HG03196 (cell line): ENCODE results near the gene DGKG.
A peak's percentile ranks its signal among the peaks of the same experiment; 100 is the strongest.

ENCODE experiments used
- ATAC-seq: cut with Tn5 transposase; IDR thresholded peaks from one replicate; pipeline ENCODE4 v1.9.1; 2021; ENCODE audit not compliant: unreplicated experiment

Gene DGKG

DNA sequence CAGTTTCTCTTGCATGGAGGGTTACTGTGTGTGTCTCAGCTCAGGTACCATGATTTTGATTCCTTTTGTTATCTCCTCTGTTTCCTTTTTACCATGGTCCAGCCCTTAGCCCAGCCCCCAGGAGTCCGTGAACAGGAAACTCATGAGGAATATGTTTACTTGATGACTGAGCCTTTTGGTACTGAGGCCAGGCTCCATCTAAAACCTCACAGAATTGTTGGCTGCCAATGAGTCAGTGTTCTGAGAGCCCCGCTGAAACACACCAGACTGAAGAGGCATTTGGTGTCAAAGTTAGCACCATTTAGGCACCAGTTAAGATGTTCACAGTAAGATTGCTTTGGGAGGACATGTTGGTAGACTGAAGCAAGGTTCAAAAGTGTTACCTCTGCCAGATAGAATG is 80.9 kb downstream of the DGKG start:
- ATAC-seq, result no peak

DNA sequence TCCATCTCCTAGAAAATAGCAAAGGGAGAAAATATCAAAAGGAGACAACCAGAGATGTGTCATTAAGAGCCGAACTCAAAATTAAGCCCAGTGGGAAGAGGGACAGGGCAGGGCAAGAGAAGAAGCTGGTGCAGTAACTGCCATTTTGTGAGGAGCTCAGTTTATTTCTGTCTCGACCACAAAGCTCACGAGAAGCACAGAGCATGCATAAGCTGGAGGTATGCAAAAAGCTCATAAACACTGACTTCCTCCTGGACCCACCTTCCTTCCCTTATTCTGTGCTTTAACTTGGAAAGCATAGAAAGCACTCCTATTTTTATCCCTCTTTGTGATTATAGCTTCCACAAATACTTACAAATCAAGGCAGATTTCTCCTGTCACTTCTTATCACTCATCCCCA is 81.3 kb downstream of the DGKG start:
- no peak for ATAC-seq

DNA sequence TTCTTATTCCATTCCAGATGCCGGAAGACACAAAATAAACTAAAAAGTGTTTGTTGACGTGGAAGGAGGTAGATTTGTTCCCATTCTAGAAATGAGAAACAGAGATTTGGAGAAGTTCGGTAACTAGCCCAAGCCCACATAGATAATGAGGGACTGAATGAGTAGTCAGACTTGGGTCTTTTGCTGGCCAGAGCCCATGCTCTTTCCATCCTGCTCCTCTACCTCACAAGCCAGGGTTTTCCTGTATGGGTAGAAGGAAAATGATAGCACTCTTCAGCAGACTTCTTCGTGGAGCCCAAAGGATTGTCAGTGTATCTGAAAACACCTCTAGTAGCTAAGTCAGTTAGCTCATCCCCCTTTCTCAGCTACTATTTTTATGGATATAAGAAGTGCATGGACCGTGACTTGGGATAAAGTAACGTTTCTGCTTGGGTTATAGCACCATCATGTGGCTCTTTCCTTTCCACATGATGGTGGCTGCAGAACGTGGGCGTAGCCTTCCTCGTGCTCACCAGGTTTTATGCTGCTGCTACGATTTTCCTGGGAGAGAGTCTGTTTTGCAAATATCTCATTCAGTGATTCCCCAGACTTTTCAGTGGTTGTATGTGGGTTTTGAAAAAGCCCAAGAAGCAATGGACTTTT is 84.6 kb downstream of the DGKG start:
- no peak for ATAC-seq

DNA sequence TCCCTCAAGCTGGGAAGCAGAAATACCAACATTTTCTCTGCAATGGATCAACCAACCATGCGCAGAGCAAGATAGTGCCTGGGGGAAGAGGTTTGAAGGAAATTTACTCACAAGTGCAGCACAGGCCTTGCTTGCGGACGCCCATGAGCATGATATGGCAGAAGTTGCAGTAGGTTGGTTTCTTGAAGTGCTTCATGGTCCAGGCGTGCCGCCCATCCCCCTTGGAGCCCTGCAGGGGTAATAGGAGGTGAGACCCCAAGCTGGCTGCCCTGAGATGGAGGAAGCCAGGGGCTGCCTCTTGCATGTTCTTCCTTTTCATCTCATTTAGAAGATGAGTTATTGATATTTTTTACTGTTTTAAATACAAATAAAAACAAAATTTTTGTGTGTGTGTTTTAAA is 86.6 kb downstream of the DGKG start:
- ATAC-seq, result no peak

DNA sequence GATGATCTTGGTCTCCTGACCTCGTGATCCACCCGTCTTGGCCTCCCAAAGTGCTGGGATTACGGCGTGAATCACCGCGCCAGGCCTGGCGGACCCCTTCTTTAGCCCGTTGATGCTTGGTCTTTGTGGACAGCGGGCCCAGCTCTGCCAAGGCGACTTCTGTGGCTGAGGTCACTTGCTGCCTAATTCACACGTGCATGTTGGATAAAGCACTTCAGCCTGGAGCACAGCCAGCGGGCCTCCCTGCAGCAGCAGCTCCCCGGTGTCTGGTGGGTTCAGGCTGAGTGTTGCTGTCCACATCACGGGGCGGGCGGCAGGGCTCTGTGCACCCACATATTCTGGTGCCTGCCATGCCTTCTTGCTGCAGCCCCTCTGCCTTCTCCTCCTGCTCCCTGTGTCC is 88.4 kb downstream of the DGKG start:
- no peak for ATAC-seq

DNA sequence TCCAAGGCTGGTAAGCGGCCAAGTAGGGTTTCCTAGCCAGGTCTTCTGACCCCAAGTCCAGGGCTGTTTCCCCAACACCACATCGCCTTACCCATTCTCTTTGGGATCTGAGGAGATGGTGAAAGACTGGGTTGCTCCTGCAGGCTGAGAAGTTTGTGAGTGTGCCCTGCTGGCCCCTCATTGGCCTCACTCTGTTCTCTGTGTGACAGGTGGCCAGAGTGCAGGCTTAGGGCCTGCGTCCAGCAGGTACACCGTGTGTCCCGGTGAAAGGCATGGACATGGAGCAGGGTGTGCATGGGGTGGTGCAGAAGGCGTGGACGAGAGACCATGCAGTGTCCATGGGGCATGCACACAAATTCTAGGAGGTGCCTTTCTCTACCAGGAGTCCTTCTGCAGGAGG is 91.3 kb downstream of the DGKG start:
- ATAC-seq, result no peak

DNA sequence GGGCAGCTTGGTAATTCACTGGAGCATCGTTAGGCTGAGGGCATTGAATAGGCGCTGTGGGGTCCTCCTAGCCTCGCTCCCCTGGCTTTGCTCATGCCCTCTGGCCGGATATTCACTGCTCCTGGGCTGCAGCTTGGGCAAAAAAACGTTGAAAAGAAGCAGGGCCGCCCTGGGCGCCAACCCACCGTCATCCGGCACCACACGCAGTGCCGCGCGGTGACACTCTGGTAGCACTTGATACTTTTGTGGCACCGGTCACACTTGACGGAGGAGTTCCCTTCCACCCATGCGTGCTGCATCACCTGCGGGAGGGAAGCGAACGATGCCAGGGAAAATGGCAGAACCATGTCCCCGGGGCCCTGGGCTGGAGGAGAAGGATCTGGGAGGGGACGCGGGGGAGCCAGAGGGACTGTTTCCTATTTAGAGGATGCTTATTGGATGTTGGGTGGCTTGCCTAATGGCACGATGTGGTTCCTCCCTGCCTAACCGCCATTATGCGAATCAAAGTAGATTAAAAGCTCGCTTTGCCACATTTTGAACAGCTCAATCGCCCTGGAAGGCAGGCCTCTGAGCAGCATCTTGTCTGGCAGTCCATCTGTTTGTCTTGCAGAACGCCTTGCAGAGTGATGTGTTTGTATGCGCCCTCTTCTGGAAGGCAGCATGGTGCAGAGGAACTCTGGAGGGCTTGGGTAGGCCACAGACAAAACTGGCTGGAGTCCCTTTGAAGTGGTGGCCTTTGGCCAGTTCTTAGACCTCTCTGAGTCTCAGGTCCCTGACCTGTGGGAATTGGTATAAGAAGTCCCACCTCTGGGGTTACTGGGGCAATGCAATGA is 93.2 kb downstream of the DGKG start:
- no peak for ATAC-seq

DNA sequence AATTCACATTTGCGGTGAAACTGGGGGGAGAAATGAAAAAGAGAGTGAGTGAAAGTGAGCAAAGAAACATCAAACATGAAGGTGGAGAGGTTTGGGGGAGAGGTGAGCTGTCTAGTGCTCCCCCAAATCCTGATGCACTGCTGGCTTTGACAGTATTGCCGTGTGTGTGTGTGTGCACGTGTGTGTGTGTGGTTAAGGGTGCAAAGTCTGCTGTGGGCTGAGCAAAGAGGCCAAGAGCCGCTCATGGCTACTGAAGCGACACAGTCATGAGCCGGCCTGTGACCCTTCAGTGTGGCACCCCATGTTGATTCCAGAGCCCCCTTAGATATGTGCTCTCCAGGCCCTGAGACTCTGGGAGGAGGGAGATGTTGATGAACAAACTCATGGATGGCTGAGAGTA is 94.3 kb downstream of the DGKG start:
- ATAC-seq, result no peak

DNA sequence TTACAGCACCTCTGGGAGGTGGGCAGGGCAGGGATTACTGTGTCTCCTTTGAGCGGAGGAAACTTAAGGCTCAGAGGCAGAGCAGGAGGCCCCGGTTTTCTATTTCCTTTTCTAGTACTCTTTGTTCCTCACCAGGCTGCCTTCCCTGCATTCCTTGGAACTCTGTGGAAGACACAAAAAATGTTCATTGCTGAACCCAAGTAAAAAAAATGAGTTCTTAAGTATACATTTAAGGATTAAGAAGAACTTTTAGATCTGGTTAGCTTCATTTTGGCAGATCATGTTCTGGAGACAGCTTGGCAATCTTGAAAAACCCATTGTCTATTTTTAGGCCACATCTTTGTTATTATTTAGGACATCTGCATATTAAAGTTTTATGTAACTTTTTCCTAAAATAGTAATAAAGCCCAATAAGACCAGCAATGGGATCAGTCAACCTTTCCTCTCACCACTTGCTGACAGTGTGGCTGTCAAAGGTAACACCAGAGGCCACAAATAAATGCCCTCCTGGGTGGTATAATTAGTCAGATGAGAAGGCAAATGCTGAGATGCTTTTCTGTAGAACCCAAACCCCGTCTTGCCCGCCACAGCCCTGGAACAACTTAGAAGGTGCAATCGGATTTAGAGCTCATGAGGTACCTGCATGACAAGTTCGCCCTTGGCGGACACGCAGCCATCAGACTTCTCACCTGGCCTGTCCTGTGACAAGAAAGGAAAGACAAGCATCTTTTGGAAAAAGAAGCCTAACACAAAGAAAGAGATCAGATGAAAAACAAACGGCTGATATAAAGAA is 97.2 kb downstream of the DGKG start:
- ATAC-seq, result no peak

DNA sequence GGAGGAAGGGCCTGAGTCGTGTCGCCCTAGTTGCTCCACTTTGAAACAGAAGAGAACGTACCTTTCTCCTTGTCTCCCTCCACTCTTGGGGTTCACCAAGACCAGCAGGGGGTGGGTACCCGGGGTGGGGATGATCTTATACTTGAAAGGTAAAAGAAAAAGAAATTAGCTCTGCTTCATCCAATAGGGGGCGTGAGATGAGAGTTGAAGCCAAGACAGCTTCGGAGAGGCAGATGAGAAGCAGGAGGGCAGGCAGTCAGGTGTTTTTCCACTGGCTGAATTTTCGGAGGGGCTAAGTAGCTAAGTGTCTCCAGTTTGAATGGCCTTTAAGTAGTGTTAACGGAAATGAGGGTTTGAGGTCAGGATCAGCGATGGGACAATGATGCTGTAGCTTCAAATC is 100.4 kb downstream of the DGKG start:
- ATAC-seq, result no peak

DNA sequence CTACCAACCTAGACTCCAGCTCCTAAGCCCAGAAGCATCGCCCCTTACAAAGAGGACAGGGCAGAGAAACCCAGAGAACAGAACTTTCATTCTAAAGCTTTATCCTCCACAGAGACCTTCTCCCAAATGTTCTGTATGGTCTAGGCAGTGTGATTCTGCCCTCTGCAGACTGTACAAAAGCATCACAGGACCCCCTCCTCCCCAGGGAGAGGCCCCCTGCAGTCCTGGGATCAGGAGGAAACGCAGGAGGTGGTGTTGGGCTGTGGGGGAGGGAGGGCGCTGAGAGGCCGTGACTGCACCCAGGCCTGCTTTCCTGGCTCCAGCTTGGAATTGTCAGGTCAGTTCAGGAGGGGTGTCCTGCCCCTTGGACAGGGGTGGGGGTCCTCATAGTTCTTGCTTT is 101.3 kb downstream of the DGKG start:
- no peak for ATAC-seq

DNA sequence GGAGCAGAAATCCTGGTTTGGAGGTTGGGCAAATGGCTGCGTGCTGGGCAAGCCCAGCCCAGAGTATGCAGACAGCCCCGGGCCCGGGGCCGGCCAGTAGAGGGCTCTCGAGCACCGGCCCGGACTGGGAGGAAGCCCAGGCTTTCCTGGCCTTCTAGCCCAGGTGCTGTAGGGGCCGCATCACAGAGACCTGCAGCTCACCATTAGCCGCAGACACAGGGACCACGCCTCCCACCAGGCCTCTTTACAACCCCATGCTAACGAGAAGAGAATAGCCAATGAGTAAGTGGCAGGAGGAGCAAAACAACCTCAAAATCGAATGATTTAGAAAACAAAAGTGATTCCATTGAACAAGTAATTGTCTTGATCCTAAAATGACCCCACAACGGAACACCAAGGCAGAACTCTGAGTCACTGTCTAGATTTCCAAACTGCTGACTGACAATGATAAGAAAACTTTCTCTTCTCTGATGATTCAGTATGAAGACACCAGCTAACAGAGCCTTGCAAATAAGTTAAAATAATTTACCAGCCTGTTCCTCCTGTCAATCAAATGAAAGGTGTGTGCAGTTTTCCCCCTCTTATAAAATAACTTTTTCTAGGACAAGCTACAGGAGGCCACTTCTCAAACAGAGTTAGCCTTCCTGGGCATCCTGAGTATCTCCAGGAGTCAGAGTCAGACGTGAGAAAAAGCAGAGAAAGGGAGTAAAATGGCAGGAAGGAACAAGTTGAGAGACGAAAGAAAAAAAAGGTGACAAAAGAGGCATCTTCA is 102.2 kb downstream of the DGKG start:
- peak; percentile 69 for ATAC-seq

DNA sequence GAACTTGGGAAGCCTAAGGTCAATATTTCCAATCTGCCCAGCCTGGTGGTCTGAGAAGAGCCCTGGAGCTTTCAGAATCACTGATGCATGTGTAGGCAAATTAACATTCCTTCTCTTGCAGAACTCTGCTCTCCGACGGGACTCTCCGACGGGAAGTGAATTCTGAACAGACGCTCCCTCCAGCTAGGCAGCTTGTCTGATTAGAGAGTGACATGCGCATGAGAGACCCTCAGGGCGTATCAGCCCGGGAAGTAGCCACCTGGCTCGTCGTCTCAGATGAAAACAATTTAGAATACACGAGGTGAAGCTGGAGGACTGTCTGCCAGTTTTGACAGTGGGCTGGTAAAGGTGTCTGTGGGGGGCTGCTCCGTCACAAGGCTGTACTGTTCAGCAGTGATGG is 103.1 kb downstream of the DGKG start:
- no peak for ATAC-seq

DNA sequence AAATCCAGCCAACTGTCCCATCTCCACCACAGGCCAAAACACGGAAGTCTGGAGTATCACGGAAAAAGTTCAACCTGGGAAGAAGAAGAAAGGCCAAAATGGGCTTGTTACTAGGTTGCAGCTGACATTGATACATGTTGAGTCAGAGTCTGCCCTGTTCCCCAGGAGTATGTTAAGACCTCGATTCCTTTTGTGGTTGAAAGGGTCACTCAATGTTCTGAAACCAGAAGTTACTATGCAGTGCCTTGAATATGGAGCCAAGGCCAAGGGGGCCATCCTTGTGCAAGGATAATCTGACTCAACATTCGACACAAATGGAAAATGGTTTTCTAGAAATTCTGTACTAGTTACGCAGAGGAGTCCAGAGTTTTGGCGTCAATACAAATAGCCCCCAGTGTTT is 104.2 kb downstream of the DGKG start:
- ATAC-seq, result no peak

DNA sequence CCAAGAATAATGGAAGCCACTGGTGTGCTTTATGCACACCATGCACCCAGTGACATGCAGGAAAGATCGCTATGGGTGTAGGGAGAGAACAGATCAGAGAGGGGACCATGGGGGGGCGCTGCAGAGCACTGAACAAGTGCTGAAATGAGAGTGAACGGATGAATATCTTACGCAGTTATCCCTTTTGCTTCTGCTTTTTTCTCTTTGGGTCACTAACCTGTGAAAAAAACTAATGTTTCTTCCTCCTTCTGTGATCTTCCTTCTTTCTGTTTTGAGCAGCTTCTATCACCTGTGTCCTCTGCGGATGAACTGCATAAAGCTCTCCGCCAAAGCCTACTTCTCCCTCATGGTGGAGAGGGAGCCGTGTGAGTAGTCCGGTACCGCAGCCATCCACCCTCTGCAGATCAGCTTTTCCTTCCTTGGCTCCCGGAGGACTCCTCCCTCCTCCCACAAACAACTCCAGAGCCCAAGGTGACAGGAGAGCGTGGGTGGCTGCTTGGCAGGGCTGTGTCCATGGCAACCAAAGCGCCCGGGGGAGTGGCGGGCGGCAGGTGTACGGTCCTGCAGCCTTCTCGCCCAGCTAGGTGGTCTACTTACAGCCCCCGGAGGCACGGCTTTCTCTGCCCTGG is 106.2 kb downstream of the DGKG start:
- no peak for ATAC-seq

DNA sequence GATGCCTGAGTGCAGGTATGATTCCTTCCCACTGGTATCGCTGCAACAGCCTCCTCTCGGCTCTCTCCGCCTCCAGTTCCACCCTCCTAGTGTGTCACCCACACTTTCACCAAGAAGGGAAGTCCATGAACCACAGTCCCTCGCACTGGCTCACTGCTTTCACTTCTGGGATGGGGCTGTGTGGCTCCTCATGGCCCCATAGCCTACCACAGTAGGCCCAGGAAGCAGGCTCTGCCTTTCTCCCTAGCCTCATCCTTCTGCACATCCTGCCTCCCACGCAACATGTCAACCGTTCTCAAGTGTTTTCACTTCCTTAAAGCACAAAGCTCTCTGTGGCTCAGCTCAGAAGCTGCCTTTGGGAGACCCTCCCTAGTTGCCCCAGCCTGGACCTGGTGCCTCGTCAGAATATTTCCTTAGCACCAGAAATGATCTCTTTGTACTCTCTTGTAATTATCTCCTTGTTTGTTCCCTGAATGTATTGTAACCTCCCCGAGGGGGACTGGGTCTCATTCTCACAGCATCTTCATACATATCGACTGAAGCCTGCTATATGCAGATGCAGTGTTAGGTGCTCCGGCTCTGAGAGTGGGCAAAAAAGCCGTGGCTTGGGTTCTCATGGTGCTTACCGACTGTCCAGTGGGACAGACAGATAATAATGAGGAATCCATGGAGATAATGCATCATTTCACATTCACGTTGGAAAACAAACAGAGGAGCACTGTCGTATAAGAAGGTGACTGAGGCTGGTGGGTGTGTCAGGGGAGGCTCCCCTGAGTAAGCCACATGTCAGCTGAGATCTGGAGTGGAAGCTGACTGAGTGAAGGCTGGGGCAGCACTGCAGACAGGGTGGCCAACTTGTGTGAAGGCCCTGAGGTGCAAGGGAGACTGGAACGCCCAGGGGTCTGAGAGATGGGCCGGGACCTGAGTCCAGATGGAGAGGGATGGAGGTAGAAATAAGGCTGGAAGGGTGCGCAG is 107.1 kb downstream of the DGKG start:
- ATAC-seq, result peak; percentile 57

DNA sequence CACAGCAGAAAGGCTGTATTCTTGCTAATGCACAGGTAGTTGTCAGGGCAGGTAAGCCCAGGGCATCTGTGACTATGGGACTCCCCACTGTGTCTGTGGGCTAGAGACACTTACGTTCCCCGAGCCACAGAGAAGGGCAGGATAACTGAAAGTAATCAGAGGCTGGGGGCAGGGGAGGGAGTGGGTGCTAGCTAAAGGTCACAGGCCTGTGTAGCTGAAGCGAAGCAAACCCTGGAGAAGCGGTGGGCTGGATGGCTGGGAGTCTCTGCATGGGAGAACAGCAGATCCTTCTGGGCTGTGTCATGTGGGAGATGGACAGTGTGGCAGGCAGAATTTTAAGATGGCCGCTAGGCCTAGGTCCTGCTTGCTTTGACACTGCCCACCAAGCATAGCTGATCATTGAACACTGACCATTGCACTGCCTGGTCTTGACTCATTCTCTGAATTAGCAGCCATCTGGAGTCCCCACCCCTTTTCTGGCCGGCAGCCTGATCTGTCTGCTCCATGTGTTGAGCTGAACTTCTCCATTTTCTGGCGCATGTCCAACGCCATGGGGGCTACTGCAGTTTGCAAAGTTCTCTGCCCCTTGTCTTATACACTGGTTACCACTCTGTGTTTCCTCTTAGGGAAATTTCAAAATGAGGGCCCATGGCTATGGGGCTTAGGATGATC is 110.0 kb downstream of the DGKG start:
- no peak for ATAC-seq

DNA sequence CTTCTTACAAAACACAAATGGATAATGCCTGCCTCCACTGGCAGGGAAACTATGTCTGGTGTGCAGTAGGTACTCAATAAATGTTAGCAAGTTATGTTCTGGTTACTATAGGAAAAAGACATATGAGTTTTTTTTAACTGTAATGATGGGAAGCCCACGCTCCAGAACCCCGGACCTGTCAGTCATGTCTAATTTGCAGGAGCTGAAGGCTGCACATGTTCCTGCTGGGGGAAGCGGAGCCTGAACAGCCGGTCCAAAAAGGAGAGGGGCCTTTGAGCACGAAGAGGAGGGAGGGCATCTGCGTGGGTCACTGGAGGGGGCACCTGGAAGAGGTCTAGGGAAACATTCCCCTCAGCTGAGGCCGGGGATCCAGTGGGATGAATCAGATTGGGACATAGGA is 113.2 kb downstream of the DGKG start:
- no peak for ATAC-seq
